GM18867 (cell line): ENCODE results near the gene KRTAP4-7.
"Not testable (repeated sequence)": the region's sequence is repeated elsewhere in the genome, so short reads cannot be mapped to it uniquely, and the experiment has no call there.

ENCODE experiments used
- ATAC-seq: cut with Tn5 transposase; IDR thresholded peaks from one replicate; pipeline ENCODE4 v1.9.1; 2021; ENCODE audit warnings: mild to moderate bottlenecking, moderate library complexity; ENCODE audit not compliant: unreplicated experiment

KRTAP4-7 gene

DNA sequence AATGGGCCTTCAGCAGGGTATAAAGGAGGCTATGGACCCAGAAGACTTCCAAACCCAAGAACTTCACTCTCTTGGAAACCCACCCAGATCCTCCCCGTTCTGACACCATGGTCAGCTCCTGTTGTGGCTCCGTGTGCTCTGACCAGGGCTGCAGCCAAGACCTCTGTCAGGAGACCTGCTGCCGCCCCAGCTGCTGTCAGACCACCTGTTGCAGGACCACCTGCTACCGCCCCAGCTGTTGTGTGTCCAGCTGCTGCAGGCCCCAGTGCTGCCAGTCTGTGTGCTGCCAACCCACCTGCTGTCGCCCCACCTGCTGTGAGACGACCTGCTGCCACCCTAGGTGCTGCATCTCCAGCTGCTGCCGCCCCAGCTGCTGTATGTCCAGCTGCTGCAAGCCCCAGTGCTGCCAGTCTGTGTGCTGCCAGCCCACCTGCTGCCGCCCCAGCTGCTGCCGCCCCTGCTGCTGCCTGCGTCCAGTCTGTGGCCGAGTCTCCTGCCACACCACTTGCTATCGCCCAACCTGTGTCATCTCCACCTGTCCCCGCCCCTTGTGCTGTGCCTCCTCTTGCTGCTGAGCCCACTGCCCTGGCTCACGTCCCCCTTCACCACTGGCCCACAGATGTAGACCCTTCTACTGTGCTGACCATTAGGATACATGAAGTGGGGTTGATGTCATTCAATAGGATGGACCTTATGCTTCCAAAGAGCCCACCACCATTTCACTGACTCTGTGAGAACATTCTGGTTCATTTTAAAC, at the start of gene KRTAP4-7:
Gene KRTAP4-7 (plus strand): TSS at position 51 of the 757 bp plus-strand sequence. CDS start 57 bp downstream, at position 108.
- ATAC-seq, result not testable (repeated sequence)

DNA sequence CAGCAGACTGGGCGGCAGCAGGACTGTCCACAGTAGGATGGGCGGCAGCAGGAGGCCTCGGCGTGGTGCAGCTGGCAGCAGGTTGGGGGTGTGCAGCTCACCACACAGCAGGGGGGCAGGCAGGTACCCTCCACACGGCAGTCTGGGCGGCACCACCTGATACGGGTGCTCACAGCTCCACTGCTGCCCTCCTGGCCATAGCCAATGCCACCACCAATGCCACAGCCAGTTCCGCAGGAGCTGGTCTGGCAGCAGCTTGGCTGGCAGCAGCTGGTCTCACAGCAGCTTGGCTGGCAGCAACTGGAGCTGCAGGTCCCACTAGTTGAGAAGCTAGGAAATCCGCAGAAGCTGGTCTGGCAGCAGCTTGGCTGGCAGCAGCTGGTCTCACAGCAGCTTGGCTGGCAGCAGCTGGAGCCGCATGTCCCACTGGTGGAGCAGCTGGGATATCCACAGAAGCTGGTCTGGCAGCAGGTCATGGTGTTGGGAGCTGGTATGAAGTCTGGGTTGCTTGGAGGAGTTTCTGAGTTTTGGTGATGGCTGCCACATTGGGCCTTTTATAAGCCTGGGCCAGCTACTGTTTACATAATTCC, 49.5 kb upstream of the KRTAP4-7 start, which contains the start of gene KRTAP1-3:
Gene KRTAP1-3 (minus strand): TSS at position 529 of the 590 bp plus-strand sequence. CDS start 53 bp downstream, at position 476.
- ATAC-seq, result not testable (repeated sequence)

DNA sequence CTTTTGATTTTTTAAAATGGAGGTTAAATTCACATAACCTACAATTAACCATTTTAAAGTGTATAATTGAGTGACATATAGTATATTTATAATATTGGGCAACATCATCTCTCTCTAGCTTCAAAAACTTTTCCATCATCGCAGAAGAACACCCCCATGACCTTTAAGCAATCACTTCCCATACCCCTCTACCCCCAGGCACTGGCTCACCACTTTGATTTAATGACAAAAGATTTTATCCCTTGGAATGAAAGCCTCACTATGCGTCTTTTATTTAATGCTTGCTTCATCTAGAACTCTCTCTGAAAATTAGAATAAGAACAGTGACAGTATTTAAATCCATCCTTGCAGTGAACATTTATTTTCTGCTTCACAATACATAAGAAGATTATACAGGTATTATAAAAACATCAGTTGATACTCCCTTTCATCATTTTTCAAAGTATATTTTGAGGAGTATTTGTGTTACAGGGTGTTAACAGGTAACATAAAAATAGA, 46.0 kb upstream of the KRTAP4-7 start:
- no peak for ATAC-seq

DNA sequence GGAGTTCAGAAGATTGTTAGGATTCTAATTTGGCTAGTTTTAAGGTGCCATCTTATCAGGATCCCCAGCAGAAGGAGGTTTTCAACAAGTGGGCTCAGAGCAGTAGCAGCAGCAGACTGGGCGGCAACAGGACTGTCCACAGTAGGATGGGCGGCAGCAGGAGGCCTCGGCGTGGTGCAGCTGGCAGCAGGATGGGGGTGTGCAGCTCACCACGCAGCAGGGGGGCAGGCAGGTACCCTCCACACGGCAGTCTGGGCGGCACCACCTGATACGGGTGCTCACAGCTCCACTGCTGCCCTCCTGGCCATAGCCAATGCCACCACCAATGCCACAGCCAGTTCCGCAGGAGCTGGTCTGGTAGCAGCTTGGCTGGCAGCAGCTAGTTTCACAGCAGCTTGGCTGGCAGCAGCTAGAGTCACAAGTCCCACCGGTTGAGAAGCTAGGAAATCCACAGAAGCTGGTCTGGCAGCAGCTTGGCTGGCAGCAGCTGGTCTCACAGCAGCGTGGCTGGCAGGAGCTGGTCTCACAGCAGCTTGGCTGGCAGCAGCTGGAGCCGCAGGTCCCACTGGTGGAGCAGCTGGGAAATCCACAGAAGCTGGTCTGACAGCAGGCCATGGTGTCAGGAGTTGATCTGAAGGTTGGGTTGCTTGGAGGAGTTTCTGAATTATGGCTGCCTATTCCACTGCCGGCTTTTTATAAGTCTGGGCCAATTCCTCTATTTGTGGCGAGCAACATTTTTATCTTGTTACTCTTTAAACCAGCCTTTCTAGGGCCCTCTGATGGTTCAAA, 43.0 kb upstream of the KRTAP4-7 start, which contains the start of gene KRTAP1-1:
Gene KRTAP1-1 (minus strand): TSS at position 668 of the 789 bp plus-strand sequence. CDS start 53 bp downstream, at position 615.
- not testable (repeated sequence) for ATAC-seq

DNA sequence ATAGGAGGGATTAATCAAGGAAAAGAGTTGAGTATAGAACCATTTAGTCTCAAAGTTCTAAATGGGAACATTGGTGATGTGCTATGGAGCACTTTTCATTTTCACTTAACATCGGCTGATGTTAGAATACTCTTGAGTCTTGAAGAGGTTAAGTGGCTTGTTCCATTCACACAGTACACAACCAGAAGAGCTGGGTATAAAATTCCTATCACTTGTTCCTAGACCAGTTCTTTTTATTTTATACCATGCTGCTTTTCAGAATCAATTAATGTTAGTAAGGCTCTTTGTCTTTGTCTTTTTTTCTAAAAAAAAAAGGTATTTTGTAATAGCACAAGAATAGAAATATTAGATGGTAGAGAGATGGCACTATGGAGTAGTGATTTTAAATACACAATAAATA, 41.0 kb upstream of the KRTAP4-7 start:
- ATAC-seq, result no peak

DNA sequence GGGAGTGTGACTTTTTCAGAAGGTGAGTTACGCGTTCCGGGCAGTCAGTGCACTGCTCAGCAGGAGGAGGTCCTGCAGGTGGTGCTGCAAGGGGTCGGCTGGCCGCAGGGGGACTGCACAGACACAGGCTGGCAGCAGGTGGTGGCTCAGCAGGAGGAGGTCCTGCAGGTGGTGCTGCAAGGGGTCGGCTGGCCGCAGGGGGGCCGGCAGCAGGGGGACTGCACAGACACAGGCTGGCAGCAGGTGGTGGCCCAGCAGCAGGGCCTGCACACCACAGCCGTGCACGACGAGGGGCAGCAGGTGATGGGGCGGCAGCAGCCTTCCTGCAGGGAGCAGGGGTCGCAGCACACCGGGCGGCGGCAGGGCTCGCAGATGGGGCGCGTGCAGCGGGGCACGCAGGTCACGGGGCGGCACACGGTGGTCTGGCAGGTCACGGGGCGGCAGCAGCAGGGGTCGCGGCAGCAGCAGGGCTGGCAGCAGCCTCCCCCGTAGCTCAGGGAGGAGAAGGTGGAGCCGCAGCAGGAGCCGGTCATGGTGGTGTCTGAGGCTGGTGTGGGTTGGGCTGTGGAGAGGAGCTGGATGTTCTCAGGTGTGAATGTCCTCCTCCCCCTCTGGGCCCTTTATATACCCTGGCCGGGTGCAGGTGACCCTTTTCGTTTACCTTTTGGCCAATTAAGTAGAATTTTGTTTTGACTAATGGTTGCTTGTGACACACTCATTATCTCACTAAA, 37.0 kb upstream of the KRTAP4-7 start, which contains the start of gene KRTAP2-1:
Gene KRTAP2-1 (minus strand): TSS at position 582 of the 731 bp plus-strand sequence. CDS start 49 bp downstream, at position 533.
- ATAC-seq, result not testable (repeated sequence)

DNA sequence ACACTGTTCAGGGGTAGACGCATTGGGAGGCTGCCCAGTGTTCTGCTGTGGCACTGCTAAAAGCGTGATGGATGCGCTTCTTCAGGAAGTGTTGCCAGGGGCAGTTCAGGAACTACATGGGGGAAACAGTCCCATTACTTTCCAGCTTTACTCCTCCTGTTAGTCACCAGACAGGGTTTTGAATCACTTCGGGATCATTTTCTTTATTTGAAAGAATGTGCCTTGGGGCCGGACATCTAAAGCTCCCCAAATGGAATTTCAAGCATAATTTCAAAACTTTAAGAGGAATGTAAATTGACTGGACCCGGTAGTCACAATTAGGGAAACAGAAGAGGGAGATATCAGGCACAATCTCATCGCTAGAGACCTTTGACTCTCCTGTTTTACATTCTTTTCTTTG, 35.5 kb upstream of the KRTAP4-7 start:
- ATAC-seq, result no peak

DNA sequence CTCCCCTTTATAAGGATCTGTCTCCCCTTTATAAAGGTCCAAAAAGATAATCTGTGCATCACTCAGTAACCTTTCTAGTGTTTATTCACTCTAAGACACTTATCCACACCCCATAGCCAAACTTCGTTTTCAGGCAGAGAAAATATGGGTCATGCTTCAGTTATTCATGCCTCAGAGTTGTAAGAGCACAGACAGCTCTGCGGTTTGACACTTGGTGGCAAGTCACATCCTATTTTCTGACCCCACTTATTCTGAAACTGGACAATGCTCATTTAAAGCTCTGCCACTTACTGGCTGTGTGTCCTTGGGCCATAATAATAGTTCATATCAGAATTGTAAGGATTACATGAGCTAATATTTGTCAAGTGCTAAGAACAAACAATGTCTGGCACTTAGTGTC, 34.8 kb upstream of the KRTAP4-7 start:
- ATAC-seq, result no peak

DNA sequence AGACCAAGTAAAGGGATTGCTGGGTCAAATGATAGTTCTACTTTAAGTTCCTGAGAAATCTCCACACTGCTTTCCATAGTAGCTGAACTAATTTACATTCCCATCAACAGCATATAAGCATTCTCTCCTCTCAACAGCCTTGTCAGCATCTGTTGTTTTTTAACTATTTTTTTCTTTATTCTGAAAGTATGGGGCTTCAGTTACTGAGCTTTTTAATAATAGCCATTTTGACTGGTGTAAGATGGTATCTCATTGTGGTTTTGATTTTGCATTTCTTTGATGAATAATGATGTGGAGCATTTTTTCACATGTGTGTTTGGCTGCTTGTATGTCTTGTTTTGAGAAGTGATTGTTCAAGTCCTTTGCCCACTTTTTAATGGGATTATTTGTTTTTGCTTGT, 31.4 kb upstream of the KRTAP4-7 start:
- no peak for ATAC-seq

DNA sequence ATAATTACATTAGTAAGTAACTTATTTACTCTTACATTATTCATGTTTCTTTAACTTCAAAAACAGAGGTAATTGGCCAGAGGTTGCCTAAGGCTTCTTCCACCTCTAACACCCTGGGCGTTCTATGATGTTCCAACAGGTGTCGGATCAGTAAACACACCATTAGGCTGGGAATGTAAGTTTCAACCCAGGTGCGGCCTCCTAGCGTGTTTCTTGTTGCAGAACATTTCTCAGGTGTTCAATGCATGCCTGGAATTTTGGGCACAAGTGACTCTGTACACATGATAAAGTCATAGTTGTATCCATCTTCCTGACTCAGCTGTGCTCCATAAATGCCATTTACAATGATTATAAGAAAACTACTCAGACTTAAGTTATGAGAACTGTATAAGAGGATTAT, 29.9 kb upstream of the KRTAP4-7 start:
- ATAC-seq, result no peak

DNA sequence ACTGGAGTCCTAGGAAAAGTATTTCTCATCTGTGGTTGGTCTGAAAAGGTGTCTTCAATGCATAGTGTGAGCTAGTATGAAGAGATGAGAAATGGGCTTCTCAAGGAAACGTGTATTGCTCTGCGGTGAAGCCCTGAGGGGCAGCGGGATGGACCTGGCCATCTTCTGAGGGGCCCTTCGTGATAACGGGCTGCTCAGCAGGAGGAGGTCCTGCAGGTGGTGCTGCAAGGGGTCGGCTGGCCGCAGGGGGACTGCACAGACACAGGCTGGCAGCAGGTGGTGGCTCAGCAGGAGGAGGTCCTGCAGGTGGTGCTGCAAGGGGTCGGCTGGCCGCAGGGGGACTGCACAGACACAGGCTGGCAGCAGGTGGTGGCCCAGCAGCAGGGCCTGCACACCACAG, 29.4 kb upstream of the KRTAP4-7 start:
- ATAC-seq, result not testable (repeated sequence)

DNA sequence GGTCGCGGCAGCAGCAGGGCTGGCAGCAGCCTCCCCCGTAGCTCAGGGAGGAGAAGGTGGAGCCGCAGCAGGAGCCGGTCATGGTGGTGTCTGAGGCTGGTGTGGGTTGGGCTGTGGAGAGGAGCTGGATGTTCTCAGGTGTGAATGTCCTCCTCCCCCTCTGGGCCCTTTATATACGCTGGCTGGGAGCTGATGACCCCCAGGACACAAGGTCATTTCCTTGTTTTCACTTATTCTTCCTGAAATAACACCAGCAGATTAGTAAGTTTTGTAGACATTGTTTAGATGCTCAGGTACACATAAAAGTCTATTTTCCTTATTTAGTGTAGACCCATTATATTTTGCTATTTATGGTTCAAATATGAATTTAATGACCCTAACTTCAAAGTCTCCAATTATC, 28.8 kb upstream of the KRTAP4-7 start, which contains the start of gene KRTAP2-2:
Gene KRTAP2-2 (minus strand): TSS at position 101 of the 400 bp plus-strand sequence. CDS start 19 bp downstream, at position 82.
- ATAC-seq, result not testable (repeated sequence)

DNA sequence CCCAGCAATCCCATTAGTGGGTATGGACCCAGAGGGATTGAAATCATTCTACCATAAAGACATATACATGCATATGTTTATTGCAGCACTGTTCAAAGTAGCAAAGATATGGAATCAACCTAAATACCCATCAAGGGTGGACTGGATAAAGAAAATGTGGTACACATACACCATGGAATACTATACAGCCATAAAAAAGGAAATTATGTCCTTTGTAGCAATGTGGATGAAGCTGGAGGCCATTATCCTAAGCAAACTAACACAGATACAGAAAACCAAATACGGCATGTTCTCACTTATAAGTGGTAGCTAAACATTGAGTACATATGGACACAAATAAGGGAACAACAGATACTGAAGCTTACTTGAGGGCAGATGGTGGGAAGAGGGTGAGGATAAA, 26.4 kb upstream of the KRTAP4-7 start:
- no peak for ATAC-seq

DNA sequence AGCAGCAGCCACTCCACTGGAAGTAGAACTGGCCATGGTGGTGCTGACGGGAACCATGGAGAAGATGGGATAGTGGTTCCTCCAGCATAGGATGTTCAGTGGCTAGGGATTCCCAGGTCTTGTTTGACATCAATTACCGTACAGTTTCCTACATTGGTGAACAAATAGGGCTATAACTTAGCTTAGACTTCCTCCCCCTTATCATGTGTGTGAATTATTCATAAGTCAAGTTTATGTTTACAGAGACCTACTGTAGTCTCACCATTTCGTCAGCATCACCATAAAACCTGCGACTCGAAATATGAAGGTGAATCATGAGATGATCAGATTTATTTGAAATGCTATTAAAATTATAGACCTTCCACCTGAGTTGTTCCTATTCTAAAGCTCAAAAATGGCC, 25.2 kb upstream of the KRTAP4-7 start:
- ATAC-seq, result no peak

DNA sequence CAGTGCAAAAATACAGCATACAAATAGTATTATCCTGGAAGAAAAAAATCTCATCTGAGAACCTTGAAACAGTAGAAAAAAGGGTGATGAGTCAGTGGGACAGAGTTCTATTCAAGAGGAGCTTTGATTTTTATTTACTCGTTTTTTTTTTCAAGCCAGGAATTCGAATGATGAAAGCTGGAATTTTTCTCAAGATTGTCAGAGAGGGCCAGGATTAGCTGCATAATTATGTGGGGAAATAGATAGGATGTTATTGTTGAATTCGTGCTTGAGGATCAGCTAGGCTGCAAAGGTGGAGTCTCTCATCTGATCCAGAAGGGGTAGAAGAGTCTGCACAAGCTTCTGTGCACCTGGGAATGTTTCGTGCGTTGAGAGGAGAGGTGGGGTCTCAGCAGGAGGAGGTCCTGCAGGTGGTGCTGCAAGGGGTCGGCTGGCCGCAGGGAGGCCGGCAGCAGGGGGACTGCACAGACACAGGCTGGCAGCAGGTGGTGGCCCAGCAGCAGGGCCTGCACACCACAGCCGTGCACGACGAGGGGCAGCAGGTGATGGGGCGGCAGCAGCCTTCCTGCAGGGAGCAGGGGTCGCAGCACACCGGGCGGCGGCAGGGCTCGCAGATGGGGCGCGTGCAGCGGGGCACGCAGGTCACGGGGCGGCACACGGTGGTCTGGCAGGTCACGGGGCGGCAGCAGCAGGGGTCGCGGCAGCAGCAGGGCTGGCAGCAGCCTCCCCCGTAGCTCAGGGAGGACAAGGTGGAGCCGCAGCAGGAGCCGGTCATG, 24.5 kb upstream of the KRTAP4-7 start:
- not testable (repeated sequence) for ATAC-seq

DNA sequence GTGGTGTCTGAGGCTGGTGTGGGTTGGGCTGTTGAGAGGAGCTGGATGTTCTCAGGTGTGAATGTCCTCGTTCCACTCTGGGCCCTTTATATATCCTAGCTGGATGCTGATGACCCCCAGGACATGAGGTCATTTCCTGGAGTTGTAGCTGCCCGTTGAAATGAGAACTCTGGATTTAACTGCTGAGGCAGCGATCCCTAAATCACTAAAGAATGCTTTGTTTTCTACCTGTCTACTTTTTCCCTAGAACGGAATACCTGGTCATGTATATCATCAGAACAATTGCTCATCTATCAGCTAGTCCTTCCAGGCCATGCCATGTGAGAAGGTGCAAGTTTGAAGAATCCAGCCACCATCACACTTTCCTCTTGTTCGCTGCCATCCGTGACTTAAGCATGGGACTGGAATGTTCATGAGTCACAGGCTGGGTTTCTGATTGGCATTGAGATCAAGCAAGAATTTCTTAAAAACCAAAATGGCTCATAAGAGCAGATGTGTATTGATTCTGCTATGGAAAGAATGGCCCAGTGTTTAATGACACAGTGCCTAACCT, 23.8 kb upstream of the KRTAP4-7 start, which contains the start of gene KRTAP2-3:
Gene KRTAP2-3 (minus strand): TSS at position 63 of the 553 bp plus-strand sequence. CDS start 64 bp downstream, outside the sequence.
- ATAC-seq, result no peak

DNA sequence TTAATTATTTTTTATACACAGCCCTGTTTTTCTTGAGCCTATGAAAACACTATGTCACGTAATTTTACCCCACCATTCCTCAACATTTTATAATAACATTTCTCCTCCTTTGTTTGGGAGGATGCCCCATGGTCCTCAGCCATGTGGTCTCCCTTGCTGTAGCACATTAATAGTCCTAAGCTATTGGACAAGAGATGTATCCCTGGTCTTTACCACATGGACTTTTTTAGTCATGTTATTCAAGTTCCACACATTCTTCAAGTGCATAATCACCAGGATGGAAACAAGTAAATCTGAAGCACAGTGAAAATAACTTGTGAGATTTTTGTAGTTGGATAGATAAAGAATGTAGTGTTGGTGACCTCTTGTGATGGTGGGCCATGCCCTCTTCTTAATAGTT, 22.0 kb upstream of the KRTAP4-7 start:
- no peak for ATAC-seq

DNA sequence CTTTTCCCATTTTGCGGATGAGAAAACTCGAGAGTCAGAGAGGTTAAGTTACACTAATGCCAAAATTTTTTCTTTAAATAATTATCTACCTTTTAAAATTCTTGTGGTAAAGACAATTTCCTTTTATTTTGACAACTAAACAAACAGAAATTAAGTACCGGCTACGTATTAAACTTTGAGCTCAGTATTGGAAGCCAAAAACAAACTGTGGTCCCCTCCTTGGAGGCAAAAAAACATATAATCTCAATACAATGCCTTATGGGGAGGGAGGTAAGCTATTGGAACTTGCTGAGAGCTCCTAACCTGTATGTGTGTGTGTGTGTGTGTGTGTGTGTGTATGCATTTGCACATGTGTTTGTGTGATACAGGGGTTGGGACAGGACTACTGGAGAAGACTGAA, 20.5 kb upstream of the KRTAP4-7 start:
- no peak for ATAC-seq

DNA sequence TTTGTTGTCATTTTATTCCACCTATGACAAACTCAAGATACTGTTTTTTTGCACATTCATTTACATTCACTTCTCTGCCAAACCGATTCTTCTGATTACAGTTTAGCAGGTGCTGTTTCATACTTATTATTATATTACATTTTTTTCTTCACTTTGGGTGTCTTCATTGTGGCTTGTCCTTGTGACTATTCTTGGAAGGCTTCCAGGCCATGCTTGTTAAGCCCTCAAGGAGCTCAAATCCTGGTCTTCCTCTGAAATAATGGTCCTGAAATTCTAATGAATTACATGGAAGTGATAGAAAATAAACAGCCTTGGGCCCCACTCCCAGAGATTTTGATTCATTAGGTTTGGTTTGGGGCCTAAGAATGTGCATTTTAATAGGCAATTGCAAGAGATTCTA, 19.6 kb upstream of the KRTAP4-7 start:
- ATAC-seq, result no peak
